Effector CD8-positive, alpha-beta T cell (primary cell): ENCODE results near the gene MPO.

Experiments used
- DNase-seq: peaks from one replicate; lab custom pipeline; 2025; lab: John Stamatoyannopoulos, UW

The MPO gene

GRCh38 chr17:58264407-58265103, 16.2 kb downstream of the MPO start:
- DNase-seq = no peak

GRCh38 chr17:58263773-58264172, 17.0 kb downstream of the MPO start:
- no peak for DNase-seq

GRCh38 chr17:58262149-58262548, 18.6 kb downstream of the MPO start:
- no peak for DNase-seq

GRCh38 chr17:58254803-58255202, 25.9 kb downstream of the MPO start:
- DNase-seq = no peak

- no peak for DNase-seq
These were observed 27.7 kb downstream of the MPO start for GRCh38 chr17:58253082-58253481.

- no peak for DNase-seq
These were observed 28.6 kb downstream of the MPO start for GRCh38 chr17:58252141-58252540.

- DNase-seq = no peak
These were observed 30.3 kb downstream of the MPO start for GRCh38 chr17:58250344-58251011.

- peak; percentile 58 for DNase-seq
These were observed 31.2 kb downstream of the MPO start for GRCh38 chr17:58249270-58250133.

GRCh38 chr17:58248955-58249269, 31.8 kb downstream of the MPO start:
- DNase-seq = no peak

GRCh38 chr17:58247511-58248363, 33.0 kb downstream of the MPO start:
- no peak for DNase-seq

- no peak for DNase-seq
These were observed 34.0 kb downstream of the MPO start for GRCh38 chr17:58246781-58247180.

GRCh38 chr17:58246104-58246740, 34.5 kb downstream of the MPO start:
- no peak for DNase-seq

- no peak for DNase-seq
These were observed 35.2 kb downstream of the MPO start for GRCh38 chr17:58245428-58246103.

- no peak for DNase-seq
These were observed 35.8 kb downstream of the MPO start for GRCh38 chr17:58244963-58245362.

- no peak for DNase-seq
These were observed 38.5 kb downstream of the MPO start for GRCh38 chr17:58242171-58242784.

GRCh38 chr17:58239987-58240386, 40.7 kb downstream of the MPO start:
- DNase-seq = no peak

GRCh38 chr17:58238147-58238634, 42.5 kb downstream of the MPO start, which contains the start of gene LPO:
TSS of gene LPO (plus strand) at chr17:58238584. CDS start at chr17:58242980, 4,396 bp downstream.
- DNase-seq = no peak

GRCh38 chr17:58236394-58236793, 44.3 kb downstream of the MPO start:
- DNase-seq = no peak

- no peak for DNase-seq
These were observed 44.9 kb downstream of the MPO start for GRCh38 chr17:58235821-58236220.

GRCh38 chr17:58234512-58234911, 46.2 kb downstream of the MPO start:
- no peak for DNase-seq
